IPS-20b (cell line): ENCODE data around the gene PALLD.
"Not testable (repeated sequence)": the region's sequence is repeated elsewhere in the genome, so short reads cannot be mapped to it uniquely, and the experiment has no call there.

Experiments used
- H3K27ac ChIP-seq: one replicate; pipeline ENCODE4 v1.5.1; 2013; ENCODE audit warnings: low read length
- H3K27me3 ChIP-seq: 2 replicates; pipeline ENCODE4 v1.6.1; 2013; ENCODE audit warnings: mild to moderate bottlenecking, low read length, inconsistent platforms; ENCODE audit not compliant: insufficient read depth
- H3K36me3 ChIP-seq: 2 replicates; pipeline ENCODE4 v1.6.1; 2013; ENCODE audit warnings: low read depth, mild to moderate bottlenecking, inconsistent platforms, low read length, moderate library complexity; ENCODE audit not compliant: insufficient read depth
- H3K4me1 ChIP-seq: 2 replicates; pipeline ENCODE4 v1.6.1; 2013; ENCODE audit warnings: mild to moderate bottlenecking, control low read depth, inconsistent platforms, low read length, moderate library complexity; ENCODE audit not compliant: insufficient read depth
- H3K4me3 ChIP-seq: 2 replicates; pipeline ENCODE4 v1.5.1; 2013; ENCODE audit warnings: mild to moderate bottlenecking, low read length, inconsistent platforms
- H3K9ac ChIP-seq: 2 replicates; pipeline ENCODE4 v1.6.1; 2013; ENCODE audit warnings: low read depth, mild to moderate bottlenecking, inconsistent platforms, low read length, moderate library complexity
- H3K9me3 ChIP-seq: 2 replicates; pipeline ENCODE4 v1.6.1; 2013; ENCODE audit warnings: mild to moderate bottlenecking, low read depth, low read length, inconsistent platforms; ENCODE audit not compliant: insufficient read depth

The PALLD gene

GRCh38 chr4:168501407-168501806, 4.6 kb downstream of the PALLD start:
- Histone ChIP-seq H3K4me3 (no peak overlapping the region), H3K27me3 (no peaks in the 10 kb centered on the region), H3K36me3 (no peaks in the 10 kb centered on the region), H3K4me1 (peaks cover 10% of the 10 kb centered on the region; the same call in 1 of the 2 replicates), H3K9ac (no peak overlapping the region), H3K27ac (no peak overlapping the region), H3K9me3 (no peaks in the 10 kb centered on the region)

- Histone ChIP-seq H3K9ac (no peak overlapping the region), H3K27ac (no peak overlapping the region), H3K4me1 (peaks cover 10% of the 10 kb centered on the region; the same call in 1 of the 2 replicates), H3K36me3 (no peaks in the 10 kb centered on the region), H3K9me3 (no peaks in the 10 kb centered on the region), H3K4me3 (no peak overlapping the region), H3K27me3 (no peaks in the 10 kb centered on the region)
Observed at GRCh38 chr4:168502861-168503260, 6.0 kb downstream of the PALLD start.

GRCh38 chr4:168503652-168504362, 7.0 kb downstream of the PALLD start:
- no peak overlapping the region for H3K27ac ChIP-seq
- no peak overlapping the region for H3K9ac ChIP-seq

GRCh38 chr4:168504526-168504925, 7.7 kb downstream of the PALLD start:
- no peaks in the 10 kb centered on the region for H3K36me3 ChIP-seq
- no peak overlapping the region for H3K9ac ChIP-seq
- H3K4me1 ChIP-seq, result peaks cover 4% of the 10 kb centered on the region; the same call in 1 of the 2 replicates
- H3K27me3 ChIP-seq, result no peaks in the 10 kb centered on the region
- no peak overlapping the region for H3K27ac ChIP-seq
- no peak overlapping the region for H3K4me3 ChIP-seq
- no peaks in the 10 kb centered on the region for H3K9me3 ChIP-seq

More at GRCh38 chr4:168503652-168504362, 7.0 kb downstream of the PALLD start:
- Histone ChIP-seq H3K9me3 (no peaks in the 10 kb centered on the region), H3K4me3 (no peak overlapping the region), H3K27me3 (no peaks in the 10 kb centered on the region), H3K4me1 (peaks cover 5% of the 10 kb centered on the region; the same call in 1 of the 2 replicates), H3K36me3 (no peaks in the 10 kb centered on the region)

- Histone ChIP-seq H3K27ac (no peak overlapping the region), H3K9me3 (no peaks in the 10 kb centered on the region), H3K4me1 (no peaks in the 10 kb centered on the region), H3K27me3 (no peaks in the 10 kb centered on the region), H3K36me3 (no peaks in the 10 kb centered on the region), H3K9ac (no peak overlapping the region), H3K4me3 (no peak overlapping the region)
Observed at GRCh38 chr4:168506014-168506413, 9.2 kb downstream of the PALLD start.

GRCh38 chr4:168507178-168507815, 10.4 kb downstream of the PALLD start:
- H3K9me3 ChIP-seq, result no peaks in the 10 kb centered on the region
- H3K4me3 ChIP-seq, result no peak overlapping the region
- H3K27ac ChIP-seq, result no peak overlapping the region
- H3K27me3 ChIP-seq, result no peaks in the 10 kb centered on the region
- H3K36me3 ChIP-seq, result no peaks in the 10 kb centered on the region
- no peaks in the 10 kb centered on the region for H3K4me1 ChIP-seq
- no peak overlapping the region for H3K9ac ChIP-seq

GRCh38 chr4:168508683-168509082, 11.8 kb downstream of the PALLD start:
- Histone ChIP-seq H3K27ac (no peak overlapping the region), H3K36me3 (no peaks in the 10 kb centered on the region)

GRCh38 chr4:168509786-168510185, 12.9 kb downstream of the PALLD start:
- Histone ChIP-seq H3K4me1 (no peaks in the 10 kb centered on the region), H3K27me3 (no peaks in the 10 kb centered on the region), H3K4me3 (no peak overlapping the region), H3K9me3 (no peaks in the 10 kb centered on the region), H3K27ac (no peak overlapping the region), H3K9ac (no peak overlapping the region), H3K36me3 (no peaks in the 10 kb centered on the region)

More at GRCh38 chr4:168508683-168509082, 11.8 kb downstream of the PALLD start:
- H3K27me3 ChIP-seq, result no peaks in the 10 kb centered on the region
- H3K9me3 ChIP-seq, result no peaks in the 10 kb centered on the region
- no peak overlapping the region for H3K9ac ChIP-seq
- H3K4me3 ChIP-seq, result no peak overlapping the region
- H3K4me1 ChIP-seq, result no peaks in the 10 kb centered on the region

GRCh38 chr4:168511780-168512489, 15.1 kb downstream of the PALLD start:
- no peak overlapping the region for H3K4me3 ChIP-seq
- H3K9ac ChIP-seq, result no peak overlapping the region
- H3K27ac ChIP-seq, result no peak overlapping the region
- H3K4me1 ChIP-seq, result no peaks in the 10 kb centered on the region
- H3K9me3 ChIP-seq, result no peaks in the 10 kb centered on the region
- no peaks in the 10 kb centered on the region for H3K36me3 ChIP-seq
- H3K27me3 ChIP-seq, result no peaks in the 10 kb centered on the region

GRCh38 chr4:168513826-168514225, 17.0 kb downstream of the PALLD start:
- not testable (repeated sequence) for H3K9ac ChIP-seq, H3K4me1 ChIP-seq, H3K36me3 ChIP-seq, H3K27me3 ChIP-seq, H3K4me3 ChIP-seq, H3K27ac ChIP-seq, H3K9me3 ChIP-seq

- H3K27me3 ChIP-seq, result no peaks in the 10 kb centered on the region
- no peak overlapping the region for H3K9ac ChIP-seq
- H3K9me3 ChIP-seq, result no peaks in the 10 kb centered on the region
- H3K4me3 ChIP-seq, result no peak overlapping the region
- no peaks in the 10 kb centered on the region for H3K36me3 ChIP-seq
- no peaks in the 10 kb centered on the region for H3K4me1 ChIP-seq
- H3K27ac ChIP-seq, result no peak overlapping the region
Observed at GRCh38 chr4:168514249-168514852, 17.5 kb downstream of the PALLD start.
